Measurements from ENCODE around the gene COTL1. TPM values are rescaled to one million over a fixed set of nuclear protein-coding genes. Genes with fewer than 3 reads are reported as not detected.
A peak's percentile ranks its signal among the peaks of the same experiment; 100 is the strongest.

COTL1 gene
- total and polyA plus RNA-seq, 2 of the 13 experiments (the other 11 are each of a cell fraction or from before 2014, with no cell fraction given), result 8.7 to 16.9 TPM

DNA sequence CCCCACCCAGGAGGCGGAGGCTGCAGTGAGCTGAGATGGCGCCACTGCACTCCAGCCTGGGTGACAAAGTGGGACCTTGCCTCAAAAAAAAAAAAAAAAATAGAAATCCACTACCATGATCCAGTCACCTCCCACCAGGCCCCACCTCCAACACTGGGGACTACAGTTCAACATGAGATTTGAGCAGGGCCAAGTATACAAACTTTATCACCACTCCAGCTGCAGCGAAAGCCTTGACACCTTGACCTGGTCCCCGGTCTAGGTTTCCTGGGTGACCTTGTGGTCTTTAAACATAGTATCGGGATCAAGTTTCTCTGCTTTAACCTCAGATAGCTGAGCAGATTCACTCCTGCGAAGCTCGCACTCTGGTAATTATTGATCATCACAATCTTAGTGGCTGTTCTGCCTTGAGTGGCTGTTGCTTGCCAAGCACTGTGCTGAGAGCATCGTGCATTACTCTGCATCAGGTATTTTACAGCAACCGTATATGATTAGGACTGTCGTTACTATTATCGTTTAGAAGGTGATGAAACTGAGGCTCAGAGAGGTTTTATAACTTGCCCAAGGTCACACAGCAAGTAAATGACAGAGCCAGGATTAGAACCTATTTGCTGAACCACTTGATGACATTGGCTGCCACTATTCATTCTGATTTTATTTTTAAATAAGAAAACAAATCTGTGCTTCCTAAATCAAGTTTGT, 63.1 kb downstream of the COTL1 start (continued):
- peak; percentile 30; the same call in 1 of the 2 replicates for TF ChIP-seq ZNF350 (CRISPR knock-in tag; IDR thresholded peaks at IDR 0.05; ENCODE audit: borderline replicate concordance, low read depth)
- no peak for TF ChIP-seq ZNF773 (CRISPR knock-in tag; IDR thresholded peaks at IDR 0.05; ENCODE audit: borderline replicate concordance)
- no peak for TF ChIP-seq ZNF737 (CRISPR knock-in tag; IDR thresholded peaks at IDR 0.05; ENCODE audit: borderline replicate concordance)
- no peak for TF ChIP-seq KDM3A (CRISPR knock-in tag; IDR thresholded peaks at IDR 0.05; ENCODE audit: low read depth)
- TF ChIP-seq FOXC1 (CRISPR knock-in tag; IDR thresholded peaks at IDR 0.05; ENCODE audit: borderline replicate concordance), result 0 out of 2 replicates have a peak, but pooled peaks have one; percentile 28
- TF ChIP-seq SIX4 (CRISPR knock-in tag; IDR thresholded peaks at IDR 0.05), result peak; percentile 77; the same call in 1 of the 2 replicates
- TF ChIP-seq ZNF703 (CRISPR knock-in tag; IDR thresholded peaks at IDR 0.05; ENCODE audit: borderline replicate concordance), result no peak
- TF ChIP-seq, protein P1, sequence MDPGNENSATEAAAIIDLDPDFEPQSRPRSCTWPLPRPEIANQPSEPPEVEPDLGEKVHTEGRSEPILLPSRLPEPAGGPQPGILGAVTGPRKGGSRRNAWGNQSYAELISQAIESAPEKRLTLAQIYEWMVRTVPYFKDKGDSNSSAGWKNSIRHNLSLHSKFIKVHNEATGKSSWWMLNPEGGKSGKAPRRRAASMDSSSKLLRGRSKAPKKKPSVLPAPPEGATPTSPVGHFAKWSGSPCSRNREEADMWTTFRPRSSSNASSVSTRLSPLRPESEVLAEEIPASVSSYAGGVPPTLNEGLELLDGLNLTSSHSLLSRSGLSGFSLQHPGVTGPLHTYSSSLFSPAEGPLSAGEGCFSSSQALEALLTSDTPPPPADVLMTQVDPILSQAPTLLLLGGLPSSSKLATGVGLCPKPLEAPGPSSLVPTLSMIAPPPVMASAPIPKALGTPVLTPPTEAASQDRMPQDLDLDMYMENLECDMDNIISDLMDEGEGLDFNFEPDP (CRISPR knock-in tag; conservative IDR thresholded peaks at IDR 0.05), result 0 out of 2 replicates have a peak, but pooled peaks have one; percentile 45
- TF ChIP-seq ZNF543 (CRISPR knock-in tag; IDR thresholded peaks at IDR 0.05), result no peak
- no peak for TF ChIP-seq BCL3 (CRISPR knock-in tag; IDR thresholded peaks at IDR 0.05)
- no peak for TF ChIP-seq ZNF841 (CRISPR knock-in tag; IDR thresholded peaks at IDR 0.05; ENCODE audit: borderline replicate concordance)
- TF ChIP-seq ESRRA (CRISPR knock-in tag; IDR thresholded peaks at IDR 0.05; ENCODE audit: low read depth), result peak; percentile 93
- no peak for TF ChIP-seq MLLT10 (CRISPR knock-in tag; IDR thresholded peaks at IDR 0.05)
- peak; percentile 65; the same call in 1 of the 2 replicates for TF ChIP-seq TBX2 (CRISPR knock-in tag; IDR thresholded peaks at IDR 0.05; ENCODE audit: borderline replicate concordance)
- no peak for TF ChIP-seq ZNF34 (CRISPR knock-in tag; IDR thresholded peaks at IDR 0.05; ENCODE audit: borderline replicate concordance)
- TF ChIP-seq ZNF775 (CRISPR knock-in tag; IDR thresholded peaks at IDR 0.05; ENCODE audit: borderline replicate concordance), result no peak
- TF ChIP-seq ZMYM4 (CRISPR knock-in tag; IDR thresholded peaks at IDR 0.05), result peak; percentile 84
- peak; percentile 65; the same call in 1 of the 2 replicates for TF ChIP-seq ZNF263 (CRISPR knock-in tag; IDR thresholded peaks at IDR 0.05)
- TF ChIP-seq LCORL (IDR thresholded peaks at IDR 0.05), result no peak
- 0 out of 2 replicates have a peak, but pooled peaks have one; percentile 28 for TF ChIP-seq LCORL (CRISPR knock-in tag; IDR thresholded peaks at IDR 0.05)
- TF ChIP-seq SOX6 (IDR thresholded peaks at IDR 0.05), result no peak
- peak; percentile 56 for TF ChIP-seq SOX6 (CRISPR knock-in tag; IDR thresholded peaks at IDR 0.05)
- TF ChIP-seq SALL1 (CRISPR knock-in tag; IDR thresholded peaks at IDR 0.05), result peak; percentile 70
- TF ChIP-seq, protein P2, sequence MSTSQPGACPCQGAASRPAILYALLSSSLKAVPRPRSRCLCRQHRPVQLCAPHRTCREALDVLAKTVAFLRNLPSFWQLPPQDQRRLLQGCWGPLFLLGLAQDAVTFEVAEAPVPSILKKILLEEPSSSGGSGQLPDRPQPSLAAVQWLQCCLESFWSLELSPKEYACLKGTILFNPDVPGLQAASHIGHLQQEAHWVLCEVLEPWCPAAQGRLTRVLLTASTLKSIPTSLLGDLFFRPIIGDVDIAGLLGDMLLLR (CRISPR knock-in tag; IDR thresholded peaks at IDR 0.05), result no peak
- TF ChIP-seq ZNF3 (CRISPR knock-in tag; IDR thresholded peaks at IDR 0.05), result no peak
- TF ChIP-seq AGO2 (optimal IDR thresholded peaks at IDR 0.05; ENCODE audit: low read depth, low read length), result no peak
